ENCODE data around the gene DIP2A.
"Not testable (repeated sequence)": the region's sequence is repeated elsewhere in the genome, so short reads cannot be mapped to it uniquely, and the experiment has no call there.

DIP2A gene

DNA sequence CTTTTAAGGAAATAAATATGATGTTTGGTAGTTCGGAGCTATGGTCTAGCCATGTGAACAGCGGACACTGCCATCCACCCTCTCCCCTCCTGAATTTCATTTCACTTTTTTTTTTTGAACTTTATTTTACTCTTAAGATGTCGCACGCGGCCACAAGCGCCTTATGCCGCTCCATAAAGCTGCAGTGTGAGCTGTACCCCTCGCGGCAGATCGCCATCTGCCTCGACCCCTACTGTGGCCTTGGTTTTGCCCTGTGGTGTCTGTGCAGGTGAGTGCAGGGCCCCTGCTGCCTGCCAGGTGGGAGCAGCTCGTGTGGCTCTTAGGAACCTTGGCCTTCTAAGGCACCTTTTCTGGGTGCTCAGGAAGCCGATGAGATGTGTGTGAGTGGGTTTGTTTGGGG lies 98.1 kb downstream of the DIP2A start:
- DNase-seq (ENCODE audit: low read depth in 2 of 2), result no peak

DNA sequence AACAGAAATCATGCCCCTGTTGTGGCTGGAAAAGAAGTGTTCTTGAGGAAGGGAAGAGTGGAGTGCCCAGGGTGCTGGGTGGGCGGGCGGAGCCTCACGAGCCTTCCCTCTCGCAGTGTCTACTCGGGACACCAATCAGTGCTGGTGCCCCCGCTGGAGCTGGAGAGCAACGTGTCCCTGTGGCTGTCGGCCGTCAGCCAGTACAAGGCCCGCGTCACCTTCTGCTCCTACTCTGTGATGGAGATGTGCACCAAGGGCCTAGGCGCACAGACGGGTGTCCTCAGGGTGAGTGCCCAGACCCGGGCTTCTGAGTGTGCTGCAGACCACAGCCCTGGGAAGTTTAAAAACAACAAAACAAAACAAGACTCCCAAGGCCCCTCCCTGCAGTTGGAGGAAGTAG lies 98.8 kb downstream of the DIP2A start:
- no peak for DNase-seq (ENCODE audit: low read depth in 2 of 2)

DNA sequence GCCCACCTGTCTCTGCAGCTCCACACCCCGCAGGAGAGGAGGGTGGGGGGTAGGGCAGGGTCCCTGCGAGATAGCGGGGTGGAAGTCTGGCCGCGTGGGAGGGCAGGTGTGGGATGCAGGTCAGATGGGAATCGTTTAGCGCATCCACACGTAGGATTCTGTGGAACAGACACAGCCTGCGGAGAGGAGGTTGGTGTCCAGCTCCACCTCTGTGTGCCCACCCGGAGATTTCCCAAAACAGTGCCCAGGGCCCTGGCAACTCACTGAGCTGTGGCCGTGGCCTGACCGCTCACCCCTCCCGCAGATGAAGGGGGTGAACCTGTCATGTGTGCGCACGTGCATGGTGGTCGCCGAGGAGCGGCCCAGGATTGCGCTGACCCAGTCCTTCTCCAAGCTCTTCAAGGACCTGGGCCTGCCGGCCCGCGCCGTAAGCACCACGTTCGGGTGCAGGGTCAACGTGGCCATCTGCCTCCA lies 99.3 kb downstream of the DIP2A start:
- DNase-seq (ENCODE audit: low read depth in 2 of 2), result no peak

DNA sequence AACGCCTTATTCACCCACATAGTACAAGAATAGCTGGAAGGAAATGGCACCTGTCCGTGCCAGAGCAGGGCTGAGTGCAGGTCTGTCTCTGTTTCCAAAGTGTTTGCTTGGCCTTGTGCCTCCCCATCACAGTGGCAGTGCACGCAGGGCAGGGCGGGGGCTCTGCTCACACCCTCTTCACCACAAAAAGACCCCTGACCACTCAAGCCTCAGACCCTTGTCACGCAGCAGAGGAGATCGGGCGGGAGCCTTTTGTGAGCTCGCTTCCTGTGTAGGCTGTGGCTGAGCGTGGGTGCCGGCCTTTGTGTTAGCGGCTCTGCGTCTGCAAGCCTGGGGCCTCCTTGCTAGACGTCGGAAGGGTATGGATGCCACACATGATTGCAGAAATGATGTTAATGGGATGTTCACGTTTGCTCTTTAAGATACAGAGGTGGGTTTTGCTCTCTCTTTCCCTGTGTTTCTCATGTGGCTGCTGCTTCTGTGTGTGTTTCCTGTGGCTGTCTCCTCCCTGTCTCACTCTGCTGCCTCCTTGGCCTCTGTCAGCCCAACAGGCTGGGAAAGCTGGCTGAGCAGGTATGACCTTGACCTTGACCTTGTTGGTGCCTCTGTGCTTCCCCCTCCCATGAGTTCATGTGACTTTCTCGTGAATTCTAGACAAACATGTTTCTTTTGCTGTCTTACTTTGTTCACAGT lies 100.7 kb downstream of the DIP2A start:
- DNase-seq (ENCODE audit: low read depth in 2 of 2), result no peak

DNA sequence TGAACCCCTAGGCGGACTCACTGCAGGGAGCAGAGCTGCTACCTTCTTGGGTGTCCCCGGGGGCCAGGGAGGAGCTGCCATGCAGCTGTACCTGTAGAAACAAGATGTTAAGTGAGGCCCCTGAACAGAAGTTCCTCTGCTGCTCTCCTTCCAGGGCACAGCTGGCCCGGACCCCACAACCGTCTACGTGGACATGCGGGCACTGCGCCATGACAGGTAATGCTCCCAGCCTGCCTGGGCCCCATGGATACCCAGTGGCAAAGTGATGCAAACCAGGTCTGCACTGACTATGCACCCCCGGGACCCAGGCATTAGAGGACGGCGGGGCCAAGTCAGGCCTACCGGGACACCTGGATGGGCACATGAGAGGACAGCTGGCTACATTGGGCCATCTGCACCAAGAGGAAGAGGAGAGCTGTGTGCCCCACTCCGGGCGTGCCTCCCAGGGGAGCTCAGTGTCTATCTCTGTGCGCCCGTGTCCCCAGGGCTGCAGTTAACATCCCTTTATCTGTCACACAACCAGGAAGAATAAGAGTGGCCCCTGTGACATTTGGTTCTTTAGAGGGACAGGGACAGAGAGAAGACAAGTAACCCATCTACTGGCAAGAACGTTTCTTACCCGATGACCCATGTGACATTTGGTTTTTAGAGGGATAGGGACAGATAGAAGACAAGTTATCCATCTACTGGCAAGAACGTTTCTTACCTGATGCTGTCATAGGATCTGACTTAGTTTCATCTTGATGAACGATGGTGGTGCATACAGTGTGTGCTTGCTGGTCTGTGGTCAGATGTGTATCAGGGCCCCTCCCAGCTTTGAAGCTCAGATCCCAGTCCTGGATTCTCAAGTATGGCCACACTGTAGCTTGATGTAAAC lies 102.1 kb downstream of the DIP2A start:
- no peak for DNase-seq (ENCODE audit: low read depth in 2 of 2)

DNA sequence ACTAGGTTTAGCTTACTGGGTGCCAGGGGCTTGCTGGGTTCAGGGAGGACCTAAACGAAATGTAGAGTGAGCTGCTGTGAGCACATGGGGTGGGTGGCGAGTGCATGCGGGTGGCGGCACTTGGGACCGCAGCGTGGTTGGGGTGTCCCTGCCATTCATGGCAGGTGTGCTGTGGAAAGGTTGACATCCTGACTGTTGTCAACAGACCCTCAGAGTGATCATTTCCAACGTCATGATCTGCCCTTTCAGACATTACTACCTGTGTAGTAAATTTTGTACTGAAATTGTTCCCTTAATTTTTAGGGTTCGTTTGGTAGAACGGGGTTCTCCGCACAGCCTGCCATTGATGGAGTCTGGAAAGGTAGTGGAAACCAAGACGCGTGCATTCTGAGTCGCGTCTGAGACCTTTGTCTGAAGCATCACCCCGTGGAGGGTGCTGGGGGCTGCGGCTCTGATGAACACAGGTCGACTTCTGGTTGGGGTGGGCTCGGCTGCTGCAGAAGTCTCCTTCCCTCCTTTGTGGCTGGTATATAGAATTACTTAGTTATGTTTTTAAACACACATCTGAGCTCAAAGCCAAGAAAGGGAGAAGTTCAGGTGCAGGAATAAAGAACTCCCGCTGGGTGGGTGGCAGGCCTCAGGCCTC lies 102.9 kb downstream of the DIP2A start:
- DNase-seq (ENCODE audit: low read depth in 2 of 2), result no peak

DNA sequence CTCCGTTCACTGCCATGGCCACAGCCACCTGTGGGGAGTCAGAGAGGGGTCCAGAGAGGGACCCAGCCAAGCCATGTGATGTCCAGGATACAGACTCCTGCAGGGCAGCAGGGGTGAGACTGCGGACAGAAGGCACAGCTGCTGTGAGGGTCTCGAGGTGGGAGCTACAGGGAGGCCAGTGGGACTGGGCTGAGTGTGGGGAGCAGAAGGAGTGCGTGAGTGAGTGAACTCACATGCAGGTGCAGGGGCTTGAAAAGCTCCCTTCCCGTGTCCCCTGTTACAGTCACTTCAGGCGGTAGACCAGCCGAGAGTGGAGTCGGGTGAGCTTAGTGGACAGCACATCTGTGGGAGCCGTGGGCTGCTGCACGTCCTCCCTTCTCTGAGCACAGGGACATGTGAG lies 103.8 kb downstream of the DIP2A start:
- DNase-seq (ENCODE audit: low read depth in 2 of 2), result no peak

DNA sequence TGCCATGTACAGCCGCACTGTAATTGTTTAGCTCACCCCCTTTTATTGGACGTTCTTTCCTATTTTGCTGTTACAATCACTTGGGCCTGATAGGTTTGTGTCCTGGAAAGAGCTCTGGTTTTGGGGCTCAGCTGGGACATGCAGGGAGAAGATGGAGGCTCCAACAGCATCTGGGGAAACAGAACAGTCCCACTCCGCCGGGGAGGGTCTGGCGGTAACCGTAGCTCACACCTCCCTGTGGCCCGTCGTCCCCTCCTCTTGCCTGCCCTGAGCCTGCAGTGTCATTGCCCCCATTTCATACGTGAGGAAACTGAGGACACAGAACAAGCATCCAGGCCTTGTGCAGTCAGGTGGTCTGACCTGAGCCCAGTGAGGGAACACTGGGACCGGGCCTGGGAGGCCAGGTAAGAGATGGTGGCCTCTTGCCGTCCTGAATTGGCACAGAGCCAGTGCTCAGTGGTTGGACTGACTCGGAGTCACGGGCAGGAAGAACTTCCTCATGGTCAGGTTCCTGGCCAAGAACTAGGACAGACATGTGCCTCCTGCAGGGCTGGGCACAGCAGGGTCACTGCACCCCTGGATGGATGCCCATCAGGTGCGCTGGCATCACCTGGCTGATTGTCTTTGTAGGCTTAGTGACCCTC lies 104.4 kb downstream of the DIP2A start:
- no peak for DNase-seq (ENCODE audit: low read depth in 2 of 2)

DNA sequence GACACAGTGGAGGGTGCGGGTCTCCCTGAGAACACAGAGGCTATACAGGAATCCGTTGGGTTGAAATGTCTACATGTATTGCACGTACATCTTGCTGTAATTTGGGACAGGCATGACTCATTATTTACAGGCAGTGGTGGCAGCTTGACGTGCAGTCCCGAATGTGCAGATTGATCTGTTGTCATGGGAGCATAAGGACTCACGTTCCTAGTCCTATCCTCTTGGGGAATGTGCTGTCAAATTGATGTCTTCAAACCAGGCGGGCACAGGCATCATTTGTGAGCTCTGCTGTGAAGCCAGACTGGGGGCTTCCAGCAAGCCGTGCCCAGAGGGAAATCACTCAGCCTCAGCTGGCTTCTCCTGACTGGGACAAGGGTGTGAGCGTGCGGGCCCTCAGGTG lies 105.7 kb downstream of the DIP2A start:
- DNase-seq (ENCODE audit: low read depth in 2 of 2), result peak; percentile 10 to 12

DNA sequence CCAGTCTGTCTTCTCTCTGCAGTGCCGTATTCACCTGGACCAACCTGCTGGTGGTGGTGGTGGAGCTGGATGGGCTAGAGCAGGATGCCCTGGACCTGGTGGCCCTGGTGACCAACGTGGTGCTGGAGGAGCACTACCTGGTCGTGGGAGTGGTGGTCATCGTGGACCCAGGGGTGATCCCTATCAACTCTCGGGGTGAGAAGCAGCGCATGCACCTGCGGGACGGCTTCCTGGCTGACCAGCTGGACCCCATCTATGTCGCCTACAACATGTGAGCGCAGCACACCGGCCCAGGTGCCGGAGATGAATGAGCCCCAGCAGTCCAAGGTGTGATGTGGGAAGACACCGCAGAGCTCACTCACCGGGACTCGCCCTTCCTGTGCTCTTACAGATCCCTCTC lies 108.7 kb downstream of the DIP2A start:
- no peak for DNase-seq (ENCODE audit: low read depth in 2 of 2)

DNA sequence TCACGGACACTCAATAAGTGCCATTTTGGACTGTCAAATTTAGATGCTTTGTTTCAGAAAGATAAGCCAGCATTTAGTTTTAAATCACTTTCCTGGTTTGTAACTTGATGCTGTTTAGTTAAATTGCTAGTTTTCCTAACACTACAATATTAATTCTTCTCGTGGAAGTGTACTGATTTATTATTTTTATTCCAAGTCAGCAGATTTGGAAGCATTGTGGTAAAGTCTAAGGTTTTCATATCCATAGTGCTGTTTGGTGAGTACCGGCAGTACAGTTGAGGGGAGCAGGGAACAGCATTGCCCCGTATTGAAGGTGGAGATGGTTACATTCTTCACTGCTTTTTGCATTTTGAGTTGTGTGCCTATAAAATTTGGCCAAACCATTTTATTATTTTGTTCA lies 109.9 kb downstream of the DIP2A start:
- DNase-seq (ENCODE audit: low read depth in 2 of 2), result no peak

DNA sequence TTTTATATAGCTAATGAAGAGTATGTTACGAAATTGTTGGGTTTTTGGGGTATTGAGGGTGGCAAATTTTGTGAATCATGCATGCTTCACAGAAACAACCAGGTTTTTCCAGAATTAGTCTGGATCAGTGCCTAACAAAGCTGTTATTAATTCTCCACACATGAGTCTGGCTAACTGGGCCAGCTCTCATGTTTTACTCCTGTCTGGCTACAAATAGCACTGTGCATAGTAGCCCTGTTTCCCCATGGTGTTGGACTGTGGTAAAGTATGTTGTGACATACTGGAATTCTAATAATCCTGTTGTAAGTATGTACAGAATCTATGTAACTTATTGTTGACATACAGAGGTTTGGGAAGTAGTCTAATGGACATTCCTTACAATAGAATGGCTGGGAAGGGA lies 110.4 kb downstream of the DIP2A start:
- peak; percentile 53 to 54 for DNase-seq (ENCODE audit: low read depth in 2 of 2)

DNA sequence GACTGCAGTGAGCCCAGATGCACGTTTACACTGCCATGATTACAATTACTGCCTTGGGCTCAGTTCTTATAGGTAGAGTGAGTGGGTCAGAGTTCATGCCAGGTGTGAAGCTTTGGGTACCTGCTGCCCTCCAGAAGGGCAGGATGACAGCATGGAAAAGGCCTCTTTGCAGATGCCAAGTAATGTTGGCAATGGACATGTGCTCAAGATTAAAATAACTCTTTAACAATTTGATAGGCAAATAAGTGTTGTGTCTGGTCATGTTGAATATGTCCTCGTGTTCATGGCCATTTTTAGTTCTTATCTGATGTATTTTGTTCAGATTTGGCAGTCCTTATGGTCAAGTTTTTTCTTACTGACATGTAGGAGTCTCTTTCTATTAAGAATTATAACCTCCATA lies 111.4 kb downstream of the DIP2A start:
- DNase-seq (ENCODE audit: low read depth in 2 of 2), result no peak

DNA sequence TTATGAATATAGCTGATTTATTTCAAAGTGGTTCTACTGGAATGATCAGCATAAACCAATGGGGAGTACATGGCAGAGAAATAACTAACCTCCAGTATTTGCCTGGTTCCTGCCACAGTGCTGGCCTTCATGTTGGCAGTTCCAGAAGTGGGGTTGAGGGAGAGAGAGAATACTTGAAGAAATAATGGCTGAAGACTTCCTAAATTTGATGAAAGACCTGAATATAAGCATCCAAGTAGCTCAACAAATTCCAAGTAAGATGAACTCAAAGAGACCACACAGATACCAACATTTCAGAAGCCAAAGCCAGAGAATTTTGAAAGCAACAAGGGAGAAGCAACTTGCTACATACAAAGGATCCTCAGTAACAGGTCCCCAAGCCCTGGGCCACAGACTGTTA lies 111.9 kb downstream of the DIP2A start:
- no peak for DNase-seq (ENCODE audit: low read depth in 2 of 2)

DNA sequence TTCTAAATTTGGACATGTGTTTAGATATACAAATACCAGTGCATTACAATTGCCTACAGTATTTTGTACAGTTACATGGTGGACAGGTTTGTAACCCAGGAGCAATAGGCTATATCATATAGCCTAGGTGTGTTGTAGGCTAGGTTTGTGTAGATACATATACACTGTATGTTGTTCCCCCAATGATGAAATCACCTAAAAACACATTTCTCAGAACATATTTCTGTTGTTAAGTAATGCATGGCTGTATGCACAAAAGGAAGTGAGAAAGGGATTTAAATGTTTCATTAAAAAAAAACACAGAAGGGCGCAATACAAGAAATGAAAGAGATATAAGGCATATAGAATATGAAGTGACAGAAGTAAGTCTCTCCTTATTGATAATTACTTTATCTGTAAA lies 114.2 kb downstream of the DIP2A start:
- no peak for DNase-seq (ENCODE audit: low read depth in 2 of 2)

DNA sequence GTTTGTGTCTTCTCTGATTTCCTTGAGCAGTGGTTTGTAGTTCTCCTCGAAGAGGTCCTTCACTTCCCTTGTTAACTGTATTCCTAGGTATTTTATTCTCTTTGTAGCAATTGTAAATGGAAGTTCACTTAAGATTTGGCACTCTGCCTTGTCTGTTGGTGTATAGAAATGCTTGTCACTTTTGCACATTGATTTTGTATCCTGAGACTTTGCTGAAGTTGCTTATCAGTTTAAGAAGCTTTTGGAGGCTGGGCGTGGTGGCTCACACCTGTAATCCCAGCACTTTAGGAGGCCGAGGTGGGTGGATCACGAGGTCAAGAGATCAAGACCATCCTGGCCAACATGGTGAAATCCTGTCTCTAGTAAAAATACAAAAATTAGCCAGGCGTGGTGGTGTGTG lies 119.1 kb downstream of the DIP2A start:
- DNase-seq (ENCODE audit: low read depth in 2 of 2), result not testable (repeated sequence)

DNA sequence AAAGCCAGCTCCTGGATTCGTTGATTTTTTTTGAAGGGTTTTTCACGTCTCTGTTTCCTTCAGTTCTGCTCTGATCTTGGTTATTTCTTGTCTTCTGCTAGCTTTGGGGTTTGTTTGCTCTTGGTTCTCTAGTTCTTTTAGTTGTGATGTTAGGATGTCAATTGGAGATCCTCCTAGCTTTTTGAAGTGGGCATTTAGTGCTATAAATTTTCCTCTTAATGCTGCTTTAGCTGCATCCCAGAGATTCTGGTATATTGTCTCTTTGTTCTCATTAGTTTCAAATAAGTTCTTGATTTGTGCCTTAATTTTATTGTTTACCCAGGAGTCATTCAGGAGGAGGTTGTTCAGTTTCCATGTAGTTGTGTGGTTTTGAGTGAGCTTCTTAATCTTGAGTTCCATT lies 120.7 kb downstream of the DIP2A start:
- not testable (repeated sequence) for DNase-seq (ENCODE audit: low read depth in 2 of 2)

DNA sequence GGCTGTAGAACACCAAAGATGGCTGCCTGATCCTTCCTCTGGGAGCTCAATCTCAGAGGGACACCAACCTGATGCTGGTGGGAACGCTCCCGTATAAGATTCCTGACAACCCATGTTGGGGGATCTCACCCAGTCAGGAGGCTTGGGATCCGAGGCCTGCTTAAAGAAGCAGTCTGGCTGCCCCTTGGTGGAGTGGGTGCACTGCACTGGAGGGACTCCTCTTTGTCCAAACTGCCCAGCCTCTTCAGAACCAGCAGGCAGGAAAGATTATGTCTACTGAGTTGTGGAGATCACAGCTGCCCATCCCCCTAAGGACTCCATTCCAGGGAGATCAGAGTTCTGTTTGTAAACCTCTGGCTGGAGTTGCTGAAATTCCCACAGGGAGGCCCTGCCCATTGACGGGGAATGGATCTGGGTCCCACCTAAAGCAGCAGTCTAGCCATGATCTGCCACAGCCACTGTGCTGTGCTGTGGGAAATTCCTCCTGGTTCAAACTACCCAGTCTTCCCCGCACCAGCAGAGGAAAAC lies 123.2 kb downstream of the DIP2A start:
- no peak for DNase-seq (ENCODE audit: low read depth in 2 of 2)

DNA sequence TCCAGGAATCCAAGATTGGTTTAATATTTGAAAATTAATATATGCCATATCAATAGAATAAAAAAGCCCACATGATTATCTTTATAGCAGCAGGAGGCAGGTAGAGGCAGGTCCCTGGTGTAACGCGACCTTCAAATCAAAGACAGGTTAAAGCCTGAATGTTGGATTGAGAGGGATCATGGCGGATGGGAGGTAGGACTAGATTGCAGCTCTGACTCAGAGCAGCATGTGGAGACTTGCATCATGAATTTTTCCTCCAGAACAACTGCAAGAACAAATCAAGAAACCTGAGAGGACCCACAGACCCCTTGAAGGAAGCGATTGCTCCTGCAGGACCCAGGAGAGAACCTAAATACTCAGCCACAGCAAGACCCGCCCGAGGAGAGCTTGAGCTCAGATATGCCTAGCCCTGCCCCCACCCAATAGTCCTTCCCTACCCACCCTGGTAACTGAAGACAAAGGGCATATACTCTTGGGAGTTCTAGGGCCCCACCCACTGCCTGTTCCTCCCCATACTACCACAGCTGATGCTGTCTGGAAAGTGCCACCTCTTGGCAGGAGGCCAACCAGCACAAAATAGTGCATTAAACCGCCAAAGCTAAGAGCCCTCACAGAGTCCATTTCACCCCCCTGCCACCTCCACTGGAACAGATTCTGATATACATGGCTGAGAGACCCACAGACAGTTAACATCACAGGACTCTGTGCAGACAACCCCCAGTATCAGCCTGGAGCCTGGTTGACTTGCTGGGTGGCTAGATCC lies 126.7 kb downstream of the DIP2A start:
- DNase-seq (ENCODE audit: low read depth in 2 of 2), result no peak

DNA sequence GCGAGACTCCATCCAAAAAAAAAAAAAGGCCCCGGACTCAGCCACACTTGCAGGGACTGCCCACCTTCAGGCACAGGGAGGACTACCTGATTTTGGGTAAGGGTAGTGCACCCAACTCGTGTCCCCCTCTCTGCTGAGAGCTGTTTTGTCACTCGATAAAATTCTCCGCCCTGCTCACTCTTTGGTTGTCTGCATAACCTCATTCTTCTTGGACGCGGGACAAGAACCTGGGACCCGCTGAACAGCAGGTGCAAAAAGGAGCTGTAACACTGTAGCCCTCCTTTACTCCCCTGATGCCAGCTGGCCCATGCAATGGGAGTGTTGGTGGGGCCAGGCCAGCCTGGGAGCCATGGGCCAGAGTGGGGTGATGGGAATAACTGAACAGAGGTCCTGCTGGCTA lies 135.6 kb downstream of the DIP2A start:
- no peak for DNase-seq (ENCODE audit: low read depth in 2 of 2)

DNA sequence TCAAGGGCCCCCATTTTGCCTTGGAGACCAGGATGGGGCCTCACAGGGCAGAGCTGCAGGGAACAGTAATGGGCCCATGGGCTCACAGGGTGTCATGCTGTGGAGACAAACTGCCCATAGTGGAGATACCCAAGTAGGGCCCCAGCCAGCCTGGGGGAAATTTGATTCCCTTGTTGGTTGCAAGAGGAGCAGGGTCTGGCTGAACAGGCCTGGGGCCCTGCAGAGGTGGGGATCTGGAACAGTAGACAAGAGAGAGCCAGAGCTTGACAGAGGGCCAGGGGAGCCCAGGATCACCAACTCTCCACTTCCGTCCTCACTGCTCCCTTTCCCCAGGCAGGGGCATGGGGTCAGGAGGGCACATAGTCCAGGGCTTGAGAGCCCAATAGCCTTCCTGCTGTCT lies 137.5 kb downstream of the DIP2A start:
- DNase-seq (ENCODE audit: low read depth in 2 of 2), result no peak
